ENCODE data around the gene NOX3. TPM values are rescaled to one million over a fixed set of nuclear protein-coding genes. Genes with fewer than 3 reads are reported as not detected.
A peak's percentile ranks its signal among the peaks of the same experiment; 100 is the strongest.
"Not testable (repeated sequence)": the region's sequence is repeated elsewhere in the genome, so short reads cannot be mapped to it uniquely, and the experiment has no call there.

NOX3 gene
- not detected for total RNA-seq

DNA sequence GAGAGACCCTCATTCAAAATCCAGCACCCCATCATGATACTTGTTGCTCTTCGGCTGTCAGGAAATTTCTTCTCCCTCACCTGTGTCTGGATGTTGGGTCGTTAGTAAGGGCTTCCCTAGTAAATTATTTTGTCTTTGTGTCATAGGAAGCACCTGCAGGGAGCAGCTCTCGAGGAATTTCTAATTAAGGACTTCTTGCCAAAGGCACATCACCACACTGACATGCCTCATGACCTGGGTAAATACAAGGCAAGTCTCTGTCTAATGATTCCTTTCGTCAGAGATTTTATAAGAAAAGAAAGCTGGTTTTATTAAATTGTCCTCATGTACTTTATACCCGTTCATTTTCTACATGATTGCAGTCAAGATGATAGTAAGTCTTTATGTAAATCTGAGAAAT lies at the start of gene NOX3:
Gene NOX3, minus strand, starts transcription at position 74 of the 400 bp plus-strand sequence. Its CDS starts 39 bp downstream, at position 35.
- DNase-seq (ENCODE audit: low spot score in 2 of 2): no peak

DNA sequence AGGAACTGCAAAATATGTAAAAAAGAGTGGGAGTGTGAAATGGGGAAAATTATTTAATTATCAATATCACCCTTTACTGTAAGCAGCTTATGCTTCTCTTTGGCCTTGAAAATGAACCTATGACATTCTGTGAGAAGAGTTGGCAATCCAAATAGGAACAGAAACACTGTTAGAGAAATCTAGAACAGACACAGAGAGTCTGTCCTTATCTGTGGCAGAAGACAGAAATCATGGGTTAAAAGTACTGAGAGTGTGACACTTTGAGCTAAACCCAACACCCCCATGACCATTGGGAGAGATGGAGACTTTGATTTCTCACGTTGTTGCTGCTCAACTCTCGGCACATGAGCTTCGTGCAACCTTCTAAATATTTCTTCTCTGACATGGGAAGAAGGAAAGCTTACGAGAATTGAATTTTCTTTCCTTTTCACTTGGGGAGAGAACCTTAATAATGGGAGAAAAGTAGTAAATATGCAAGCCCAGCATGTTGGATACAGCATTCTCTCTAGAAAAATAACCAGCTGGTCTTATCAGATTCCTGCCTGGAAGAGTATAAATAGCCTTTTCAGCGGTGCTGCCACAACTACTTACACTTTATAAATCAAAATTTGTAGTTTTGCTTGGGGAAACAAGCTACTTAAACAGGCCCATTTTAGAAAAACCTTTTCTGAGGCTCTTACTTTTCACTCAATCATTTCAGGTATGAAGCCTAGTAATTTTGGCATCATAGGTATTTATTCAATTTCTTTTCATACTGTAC lies 49.4 kb upstream of the NOX3 start:
- DNase-seq (ENCODE audit: low spot score in 2 of 2) (no peak), FAIRE-seq (no peak)

More for the DNA sequence above, at the start of gene NOX3:
- no peak for FAIRE-seq

GRCh38 chr6:155502393-155502792 lies 46.8 kb upstream of the NOX3 start:
- no peak for DNase-seq (ENCODE audit: low spot score in 2 of 2)
- FAIRE-seq: no peak

DNA sequence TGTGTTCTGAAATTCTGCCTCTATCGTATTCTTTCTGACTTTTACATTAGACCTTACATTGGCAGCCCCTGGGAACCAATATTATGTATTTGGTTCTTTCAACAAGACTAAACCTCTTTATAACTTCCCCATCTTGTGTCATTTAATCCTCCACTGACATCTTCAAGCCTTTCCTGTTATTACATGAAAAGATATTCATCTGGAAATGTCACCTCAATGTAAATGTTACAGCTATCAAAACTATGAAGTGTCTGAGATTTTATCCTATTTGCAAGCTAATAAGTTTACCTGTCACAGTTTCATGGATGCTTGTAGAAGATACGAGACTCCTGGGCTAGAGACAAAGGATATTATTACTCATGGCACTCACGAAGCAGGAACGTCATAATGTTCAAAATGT lies 43.9 kb upstream of the NOX3 start:
- FAIRE-seq (no peak), DNase-seq (ENCODE audit: low spot score in 2 of 2) (no peak)

- FAIRE-seq (no peak), DNase-seq (ENCODE audit: low spot score in 2 of 2) (no peak)
Measured at GRCh38 chr6:155498370-155498769, 42.7 kb upstream of the NOX3 start.

DNA sequence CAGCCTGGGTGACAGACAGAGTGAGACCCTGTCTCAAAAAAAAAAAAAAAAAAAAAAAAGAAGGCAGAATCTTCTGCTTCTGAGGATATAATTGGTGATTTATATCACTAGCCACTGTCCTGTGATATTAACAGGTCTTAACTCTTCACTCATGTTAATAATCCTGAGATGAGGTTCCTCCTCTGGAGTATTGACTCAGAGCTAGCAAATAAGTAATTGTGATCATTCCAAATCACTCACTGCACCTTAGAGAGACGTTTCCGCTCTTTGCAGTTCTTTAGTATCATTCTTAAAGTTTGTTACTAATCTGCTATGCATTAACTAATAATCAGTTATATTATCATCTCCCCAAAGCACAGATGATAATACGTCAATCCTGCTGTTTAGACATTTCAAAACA lies 41.6 kb upstream of the NOX3 start:
- DNase-seq (ENCODE audit: low spot score in 2 of 2) (no peak), FAIRE-seq (no peak)

DNA sequence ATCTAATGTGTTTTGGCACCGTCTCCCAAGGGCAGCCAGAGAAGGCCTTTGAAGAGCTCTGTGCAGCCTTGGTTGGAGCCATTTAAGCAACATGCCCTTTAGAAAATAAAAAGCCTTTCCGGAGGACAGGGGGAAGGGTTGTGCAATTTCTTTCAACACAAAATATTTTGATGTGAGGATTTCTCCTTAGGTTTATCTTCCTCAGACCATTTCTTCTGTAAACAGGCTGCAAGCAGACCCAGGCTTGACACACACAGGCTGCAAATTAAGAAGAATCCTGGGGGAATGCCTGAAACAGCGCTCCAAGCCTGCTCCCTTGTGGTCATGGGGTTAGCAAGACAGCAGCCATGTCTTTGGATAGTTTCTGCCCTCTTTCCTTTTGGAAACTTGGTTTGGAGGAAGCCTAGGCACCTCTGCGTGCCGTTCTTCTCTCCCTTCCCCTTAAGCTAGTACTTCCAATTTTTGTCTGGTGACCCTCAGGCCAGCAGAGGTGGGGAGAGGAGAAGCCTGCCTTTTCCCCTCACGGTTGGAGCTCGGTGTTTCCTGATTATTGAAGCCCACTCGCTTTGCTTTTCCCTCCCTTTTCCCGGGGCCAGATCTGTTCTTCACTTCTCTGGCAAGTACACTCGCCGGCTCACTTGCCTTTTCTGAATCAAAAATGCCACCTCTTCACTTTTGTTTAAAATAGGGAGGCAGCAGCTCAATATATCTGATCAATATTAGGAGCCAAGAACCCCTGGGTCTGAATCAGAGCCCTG lies 39.6 kb upstream of the NOX3 start:
- no peak for FAIRE-seq
- peak in 1 of 2 donors; percentile 7 for DNase-seq (ENCODE audit: low spot score in 2 of 2)

DNA sequence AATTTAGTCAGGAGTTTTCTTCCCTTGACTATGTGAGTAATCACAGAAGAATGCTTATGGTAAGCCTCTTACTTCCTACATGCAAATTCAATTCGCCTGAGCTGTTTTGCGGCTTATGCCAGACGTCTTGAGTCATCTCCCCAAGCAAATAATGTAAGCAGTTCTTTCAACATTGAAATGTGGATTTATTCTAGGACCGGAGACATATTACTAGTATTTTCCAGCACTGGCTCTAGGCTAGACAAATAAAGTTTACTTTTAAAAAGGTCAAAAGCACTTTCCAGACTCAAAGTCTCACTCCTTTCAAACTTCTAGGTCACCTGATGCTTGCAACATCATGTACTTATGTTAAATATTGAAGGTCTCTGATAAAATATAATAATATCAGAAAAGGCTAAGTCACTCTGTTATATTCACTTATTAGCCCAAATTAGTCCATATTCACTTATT lies 38.1 kb upstream of the NOX3 start:
- DNase-seq (ENCODE audit: low spot score in 2 of 2): no peak
- no peak for FAIRE-seq

DNA sequence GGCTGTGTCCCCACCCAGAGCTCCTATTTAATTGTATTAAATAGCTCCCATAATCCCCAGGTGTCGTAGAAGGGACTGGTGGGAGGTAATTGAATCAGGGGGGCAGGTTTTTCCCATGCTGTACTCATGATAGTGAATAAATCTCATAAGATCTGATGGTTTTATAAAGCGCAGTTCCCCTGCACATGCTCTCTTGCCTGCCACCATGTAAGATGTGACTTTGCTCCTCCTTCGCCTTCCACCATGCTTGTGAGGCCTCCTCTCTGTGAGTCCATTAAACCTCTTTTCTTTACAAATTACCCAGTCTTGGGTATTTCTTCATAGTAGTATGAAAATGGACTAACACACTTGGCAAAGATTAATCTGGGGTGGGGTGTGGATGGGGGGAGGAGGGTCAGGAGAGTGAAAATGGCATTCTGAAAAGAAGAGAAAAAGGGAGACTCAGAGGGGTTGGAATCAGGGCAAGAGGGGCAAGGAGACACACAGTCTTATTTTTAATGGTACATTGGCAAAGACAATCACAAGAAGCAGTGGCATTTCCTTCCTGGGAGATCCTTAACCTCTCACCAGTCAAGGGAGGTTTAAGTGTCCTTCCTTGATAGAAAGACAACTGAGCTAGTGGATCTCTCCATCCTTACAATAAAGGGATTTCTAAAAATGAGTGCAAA lies 37.5 kb upstream of the NOX3 start:
- no peak for FAIRE-seq

GRCh38 chr6:155492061-155492735 lies 36.6 kb upstream of the NOX3 start:
- no peak for DNase-seq (ENCODE audit: low spot score in 2 of 2)

More for the DNA sequence above, 37.5 kb upstream of the NOX3 start:
- DNase-seq (ENCODE audit: low spot score in 2 of 2): no peak

DNA sequence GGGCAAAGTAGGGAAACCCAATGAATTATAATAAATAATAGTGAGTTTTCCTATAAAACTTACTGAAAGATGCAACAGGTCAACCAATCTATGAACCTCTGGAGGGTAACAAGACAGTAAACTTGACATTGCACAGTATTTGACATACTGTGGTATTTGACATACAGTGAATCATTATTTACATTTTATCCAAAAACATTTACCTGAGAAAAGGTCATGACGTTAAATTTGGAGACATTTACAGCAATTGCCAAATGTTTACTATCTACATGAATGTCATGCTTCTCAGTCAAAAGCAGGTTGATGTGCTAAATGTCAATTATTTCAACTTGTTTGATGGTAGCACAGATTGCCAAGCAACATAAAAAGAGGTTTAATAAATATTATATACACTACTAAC lies 35.8 kb upstream of the NOX3 start:
- FAIRE-seq: no peak
- DNase-seq (ENCODE audit: low spot score in 2 of 2): no peak

More at GRCh38 chr6:155492061-155492735, 36.6 kb upstream of the NOX3 start:
- no peak for FAIRE-seq

DNA sequence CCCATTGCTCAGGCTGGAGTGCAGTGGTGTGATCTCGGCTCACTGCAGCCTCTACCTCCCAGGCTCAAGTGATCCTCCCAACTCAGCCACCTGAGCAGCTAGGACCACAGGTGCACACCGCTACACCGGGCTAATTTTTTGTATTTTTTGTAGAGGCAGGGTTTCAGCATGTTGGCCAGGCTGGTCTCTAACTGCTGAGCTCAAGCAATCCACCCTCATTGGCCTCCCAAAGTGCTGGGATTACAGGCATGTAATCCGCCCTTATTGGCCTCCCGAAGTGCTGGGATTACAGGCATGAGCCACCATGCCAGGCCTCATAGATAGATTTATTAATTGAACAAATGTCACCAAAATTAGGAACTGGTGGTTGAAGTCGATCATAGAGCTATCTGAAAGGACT lies 32.6 kb upstream of the NOX3 start:
- not testable (repeated sequence) for FAIRE-seq; DNase-seq (ENCODE audit: low spot score in 2 of 2)

- FAIRE-seq: no peak
- no peak for DNase-seq (ENCODE audit: low spot score in 2 of 2)
Measured at GRCh38 chr6:155487371-155488130, 31.9 kb upstream of the NOX3 start.

DNA sequence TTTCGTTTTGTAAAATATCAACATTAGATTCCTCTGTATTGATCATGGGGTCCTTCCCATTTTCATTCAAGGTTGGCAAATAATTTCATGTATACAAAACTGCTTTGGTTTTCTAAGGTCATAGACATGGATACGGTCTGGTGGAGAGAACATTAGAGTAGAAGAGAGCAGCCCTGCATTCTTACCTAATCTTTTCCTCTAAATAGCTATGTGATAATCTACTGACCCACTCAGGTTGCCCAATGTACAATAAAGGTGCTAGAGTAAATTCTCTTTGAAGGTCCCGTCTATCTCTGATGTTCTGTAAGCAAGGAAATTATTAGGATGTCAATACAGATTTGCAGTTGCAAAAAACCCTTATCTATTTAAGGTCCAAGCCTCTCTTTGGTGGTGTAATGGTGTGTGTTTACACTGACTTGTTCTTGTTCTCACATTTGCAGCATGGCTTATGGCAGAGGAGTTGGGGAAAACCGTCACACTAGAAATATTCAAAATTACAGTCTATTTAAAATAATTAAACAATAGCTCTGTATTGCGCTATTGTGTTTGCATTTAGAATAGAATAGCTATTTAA lies 31.2 kb upstream of the NOX3 start:
- DNase-seq (ENCODE audit: low spot score in 2 of 2) (no peak), FAIRE-seq (no peak)

DNA sequence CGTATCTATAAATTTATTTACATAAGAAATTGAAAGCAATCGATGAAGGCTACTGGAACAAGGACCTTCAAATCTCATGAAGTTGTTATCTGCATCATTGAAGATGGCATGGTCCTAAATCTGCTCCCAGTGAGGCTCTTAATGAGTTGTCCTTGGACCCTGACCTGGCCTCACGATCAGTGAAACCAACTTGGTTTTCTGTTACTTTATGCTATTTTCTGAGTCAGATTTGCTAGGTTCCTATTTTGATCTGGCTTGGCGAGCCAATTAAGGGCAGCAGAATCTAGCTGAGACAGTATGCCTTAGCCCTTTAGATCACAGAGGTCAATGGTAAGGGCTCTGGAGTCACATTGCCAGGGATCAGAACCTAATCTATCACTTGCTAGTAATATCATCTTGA lies 30.1 kb upstream of the NOX3 start:
- no peak for DNase-seq (ENCODE audit: low spot score in 2 of 2)
- no peak for FAIRE-seq

DNA sequence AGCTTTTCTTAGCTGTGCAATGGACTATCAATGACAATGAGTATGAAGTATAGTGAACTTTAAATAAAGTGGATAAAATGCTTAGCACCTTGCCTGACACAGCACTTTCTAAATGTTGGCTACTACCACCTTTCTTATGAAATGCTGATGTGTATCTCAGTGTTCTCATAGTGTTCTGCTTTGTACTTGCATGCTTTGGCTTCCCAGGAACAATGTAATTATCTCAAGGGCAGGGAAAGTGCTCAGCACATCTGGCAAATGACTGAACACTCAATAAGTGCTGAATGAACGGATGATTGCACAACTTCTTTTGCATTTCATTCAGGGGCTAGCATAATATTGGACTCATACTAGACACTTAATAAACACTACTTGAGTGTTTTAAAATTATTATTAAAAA lies 28.2 kb upstream of the NOX3 start:
- DNase-seq (ENCODE audit: low spot score in 2 of 2): no peak
- FAIRE-seq: no peak

DNA sequence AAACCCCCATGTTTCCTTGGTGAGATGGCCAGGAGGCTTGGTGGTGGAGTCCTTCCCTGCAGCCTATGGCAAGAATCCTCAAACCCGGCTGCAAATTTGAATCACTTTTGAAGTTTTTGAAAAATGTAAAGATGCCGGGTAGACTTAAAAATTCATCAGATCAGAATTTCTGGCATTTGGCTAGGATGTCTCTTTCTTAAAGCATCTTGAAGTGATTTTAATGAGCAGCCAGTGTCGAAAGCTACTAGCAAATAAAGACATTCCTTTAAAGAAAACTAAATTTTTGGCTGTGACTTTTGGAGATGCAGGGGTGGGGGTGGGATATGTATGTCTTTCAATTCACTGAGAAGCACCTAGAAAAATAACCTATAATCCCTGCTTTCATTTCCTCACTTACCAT lies 25.6 kb upstream of the NOX3 start:
- DNase-seq (ENCODE audit: low spot score in 2 of 2) (no peak), FAIRE-seq (no peak)

- FAIRE-seq (no peak), DNase-seq (ENCODE audit: low spot score in 2 of 2) (no peak)
Measured at GRCh38 chr6:155473741-155474140, 18.1 kb upstream of the NOX3 start.

GRCh38 chr6:155472886-155473285 lies 17.2 kb upstream of the NOX3 start:
- FAIRE-seq (no peak), DNase-seq (ENCODE audit: low spot score in 2 of 2) (no peak)

Data from frontal cortex (tissue), 4 donors.